HEK293T (cell line): Measurements from ENCODE around the gene SETD1B.

ENCODE experiments used
- ARNT ChIP-seq: fragments of 450-650 bp; IDR thresholded peaks from 2 replicates; pipeline ENCODE4 v1.6.1; 2017; ENCODE audit warnings: mild to moderate bottlenecking
- BHLHE40 ChIP-seq: fragments of 450-650 bp; IDR thresholded peaks from 2 replicates; pipeline ENCODE4 v1.6.1; 2016; ENCODE audit warnings: mild to moderate bottlenecking, moderate library complexity, borderline replicate concordance
- ELF4 ChIP-seq: fragments of 450-650 bp; IDR thresholded peaks from 2 replicates; pipeline ENCODE4 v1.6.1; 2017; ENCODE audit warnings: antibody characterized with exemption
- FOXA1 ChIP-seq: fragments of 450-650 bp; IDR thresholded peaks from 2 replicates; pipeline ENCODE4 v1.6.1; 2016; ENCODE audit warnings: mild to moderate bottlenecking
- FOXK2 ChIP-seq: fragments of 450-650 bp; IDR thresholded peaks from 2 replicates; pipeline ENCODE4 v1.6.1; 2016; ENCODE audit warnings: mild to moderate bottlenecking
- FOXM1 ChIP-seq: fragments of 450-650 bp; IDR thresholded peaks from 2 replicates; pipeline ENCODE4 v1.6.1; 2017; ENCODE audit warnings: mild to moderate bottlenecking, borderline replicate concordance
- HDGF ChIP-seq: fragments of 450-650 bp; IDR thresholded peaks from 2 replicates; pipeline ENCODE4 v1.6.1; 2017; ENCODE audit warnings: antibody characterized with exemption, borderline replicate concordance
- LEF1 ChIP-seq: fragments of 450-650 bp; IDR thresholded peaks from 2 replicates; pipeline ENCODE4 v1.6.1; 2017; ENCODE audit warnings: mild to moderate bottlenecking, borderline replicate concordance
- NFRKB ChIP-seq: fragments of 450-650 bp; IDR thresholded peaks from 2 replicates; pipeline ENCODE4 v1.6.1; 2016; ENCODE audit warnings: mild to moderate bottlenecking, moderate library complexity
- SP1 ChIP-seq: fragments of 450-650 bp; IDR thresholded peaks from 2 replicates; pipeline ENCODE4 v1.6.1; 2017
- SUZ12 ChIP-seq: fragments of 450-650 bp; IDR thresholded peaks from 2 replicates; pipeline ENCODE4 v1.6.1; 2016; ENCODE audit warnings: mild to moderate bottlenecking
- TARDBP ChIP-seq: fragments of 450-650 bp; IDR thresholded peaks from 2 replicates; pipeline ENCODE4 v1.6.1; 2016
- ZNF384 ChIP-seq: fragments of 450-650 bp; IDR thresholded peaks from 2 replicates; pipeline ENCODE4 v1.6.1; 2016
- TF ChIP-seq, protein P1 (sequence below): fragments of 450-650 bp; IDR thresholded peaks from 2 replicates; pipeline ENCODE4 v1.6.1; 2016

DNA sequence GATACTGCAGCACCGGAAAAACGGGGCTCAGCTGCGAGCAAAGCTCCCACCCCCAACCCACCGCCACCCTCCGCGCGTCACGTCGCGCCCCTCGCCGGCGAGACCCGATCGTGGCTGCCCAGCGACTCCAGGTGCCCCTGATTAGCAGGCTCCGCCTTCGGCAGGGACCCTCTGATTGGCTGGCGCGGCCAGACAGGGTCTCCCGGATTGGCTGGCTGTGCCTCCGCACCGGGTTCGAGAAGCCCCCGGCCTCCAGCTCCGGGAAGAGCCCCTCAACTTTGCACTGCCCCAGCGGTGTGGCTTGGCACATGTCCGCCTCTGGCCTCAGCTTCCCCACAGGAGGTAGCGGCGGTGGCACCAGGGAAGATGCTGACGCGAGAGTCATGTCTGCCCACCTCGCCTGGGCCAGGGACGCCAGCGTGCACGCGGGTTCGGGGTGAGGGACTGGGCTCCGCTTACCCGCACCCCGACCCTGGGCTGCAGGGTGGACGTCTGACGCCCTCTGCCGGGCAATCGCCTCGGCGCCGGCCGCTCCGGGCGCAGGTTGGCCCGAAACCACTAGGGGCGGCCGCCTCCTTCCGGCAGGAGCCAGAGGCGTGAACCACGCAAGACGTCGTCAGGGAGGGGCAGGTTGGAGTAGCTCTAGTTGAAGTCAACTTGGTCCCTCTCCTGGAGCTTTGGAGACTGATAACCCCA is 9.8 kb upstream of the SETD1B start:
- no peak for TF ChIP-seq ARNT
- no peak; the same call in 1 of the 2 replicates for TF ChIP-seq TARDBP
- TF ChIP-seq BHLHE40, result no peak
- TF ChIP-seq SP1, result no peak
- TF ChIP-seq ZNF384, result no peak
- TF ChIP-seq HDGF, result no peak
- no peak for TF ChIP-seq SUZ12
- no peak for TF ChIP-seq FOXM1
- TF ChIP-seq LEF1, result no peak
- TF ChIP-seq, protein P1, sequence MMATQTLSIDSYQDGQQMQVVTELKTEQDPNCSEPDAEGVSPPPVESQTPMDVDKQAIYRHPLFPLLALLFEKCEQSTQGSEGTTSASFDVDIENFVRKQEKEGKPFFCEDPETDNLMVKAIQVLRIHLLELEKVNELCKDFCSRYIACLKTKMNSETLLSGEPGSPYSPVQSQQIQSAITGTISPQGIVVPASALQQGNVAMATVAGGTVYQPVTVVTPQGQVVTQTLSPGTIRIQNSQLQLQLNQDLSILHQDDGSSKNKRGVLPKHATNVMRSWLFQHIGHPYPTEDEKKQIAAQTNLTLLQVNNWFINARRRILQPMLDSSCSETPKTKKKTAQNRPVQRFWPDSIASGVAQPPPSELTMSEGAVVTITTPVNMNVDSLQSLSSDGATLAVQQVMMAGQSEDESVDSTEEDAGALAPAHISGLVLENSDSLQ, result no peak; the same call in 1 of the 2 replicates
- TF ChIP-seq FOXK2, result no peak
- TF ChIP-seq NFRKB, result no peak
- TF ChIP-seq FOXA1, result no peak
- TF ChIP-seq ELF4, result no peak
